Mesenteric fat pad (tissue), 1 donor: ENCODE data around the gene SLC26A6. TPM values are rescaled to one million over a fixed set of nuclear protein-coding genes. Genes with fewer than 3 reads are reported as not detected.

ENCODE experiments used
- DNase-seq: peaks from one replicate; pipeline ENCODE4 v3.0.0-alpha.2; 2020; ENCODE audit warnings: low spot score
- total RNA-seq: library from RNA; stranded (reverse); fragmentation: NEBNext Ultra II Directional; extraction: Animal tissue kit (Norgen Biotek cat#: 25700); gene quantifications from one replicate; pipeline ENCODE4 v1.2.1, GENCODE V29; 2021
- donor health status: DM: yes; HTN: yes; CAD: no.

The SLC26A6 gene
- total RNA-seq, 1 donor from 2014 or later, result 11.5 TPM

DNA sequence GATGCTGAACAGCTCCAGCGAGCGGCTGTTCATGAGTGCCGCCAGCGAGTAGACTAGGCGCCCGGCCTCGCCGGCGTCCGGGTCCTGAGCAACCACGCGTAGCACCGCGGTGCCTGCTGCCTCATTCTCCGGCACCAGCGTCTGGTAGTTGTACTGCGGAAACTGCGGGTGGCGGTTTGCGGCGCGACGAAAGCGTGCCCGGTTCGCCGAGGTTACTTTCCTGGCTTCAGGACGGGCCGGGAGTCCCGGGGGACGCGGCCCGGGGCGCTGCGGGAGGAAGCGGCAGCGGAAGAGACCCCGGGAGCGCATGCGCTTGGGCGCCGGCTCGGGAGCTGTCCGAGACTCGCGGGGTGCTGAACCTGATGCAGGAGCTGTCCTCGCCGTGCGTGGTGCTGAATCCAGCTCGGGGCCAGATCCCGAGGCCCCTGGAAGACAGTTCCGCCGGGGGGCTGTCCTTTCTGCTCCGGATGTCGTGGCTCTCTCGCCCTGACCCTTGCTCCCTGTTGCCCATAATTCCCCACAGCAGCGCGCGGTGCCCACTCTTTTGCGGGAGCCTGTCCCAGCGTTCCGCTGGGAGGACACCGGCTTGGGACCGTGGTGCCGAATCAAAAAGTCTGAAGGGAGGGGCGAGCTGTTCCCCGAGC lies 26.4 kb upstream of the SLC26A6 start:
- no peak for DNase-seq

DNA sequence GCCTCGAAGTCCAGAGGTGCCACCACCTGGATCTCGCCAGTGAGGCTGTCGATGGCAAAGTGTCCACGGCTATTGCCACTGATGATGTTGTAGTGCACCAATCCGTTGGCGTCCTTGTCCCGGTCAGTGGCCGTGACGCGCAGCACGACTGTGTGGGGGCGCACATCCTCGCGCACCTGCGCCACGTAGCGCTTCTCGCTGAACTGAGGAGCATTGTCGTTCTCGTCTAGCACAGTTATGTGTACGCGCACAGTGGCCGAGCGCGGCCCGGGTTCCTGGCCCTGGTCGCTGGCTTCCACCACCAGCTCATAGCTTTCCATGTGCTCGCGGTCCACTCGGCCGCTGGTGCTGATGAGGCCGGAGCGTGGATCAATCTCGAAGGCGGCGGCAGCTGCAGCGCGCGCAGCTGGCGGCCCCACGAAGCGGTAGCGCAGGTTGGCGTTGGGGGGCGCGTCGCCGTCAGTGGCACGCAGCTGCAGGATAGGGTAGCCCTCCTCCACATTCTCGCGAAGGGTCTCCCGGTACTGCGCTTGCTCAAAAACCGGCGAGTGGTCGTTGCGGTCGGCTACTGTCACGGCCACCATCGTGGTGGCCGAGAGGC lies 25.6 kb upstream of the SLC26A6 start:
- no peak for DNase-seq

DNA sequence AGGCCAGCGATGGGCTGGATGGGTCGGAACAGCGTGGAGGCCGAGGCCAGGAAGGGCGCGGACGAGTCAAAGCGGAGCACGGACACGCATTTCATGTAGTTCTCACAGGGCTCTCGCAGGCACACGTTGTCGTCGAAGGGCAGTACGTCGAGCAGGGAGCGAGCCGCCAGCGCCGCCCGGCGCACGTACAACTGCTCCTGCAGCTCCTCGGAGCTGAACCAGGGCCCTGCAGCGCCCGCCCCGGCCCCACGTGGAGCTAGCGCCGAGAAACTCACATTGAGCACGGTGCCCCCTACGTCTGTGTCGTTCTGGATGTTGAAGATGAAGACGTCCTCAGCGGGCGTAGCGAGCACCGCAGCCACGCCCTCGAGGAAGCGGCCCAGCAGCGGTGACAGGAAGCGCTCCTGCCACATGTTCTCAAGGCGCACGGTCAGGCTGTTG lies 21.6 kb upstream of the SLC26A6 start:
- no peak for DNase-seq

DNA sequence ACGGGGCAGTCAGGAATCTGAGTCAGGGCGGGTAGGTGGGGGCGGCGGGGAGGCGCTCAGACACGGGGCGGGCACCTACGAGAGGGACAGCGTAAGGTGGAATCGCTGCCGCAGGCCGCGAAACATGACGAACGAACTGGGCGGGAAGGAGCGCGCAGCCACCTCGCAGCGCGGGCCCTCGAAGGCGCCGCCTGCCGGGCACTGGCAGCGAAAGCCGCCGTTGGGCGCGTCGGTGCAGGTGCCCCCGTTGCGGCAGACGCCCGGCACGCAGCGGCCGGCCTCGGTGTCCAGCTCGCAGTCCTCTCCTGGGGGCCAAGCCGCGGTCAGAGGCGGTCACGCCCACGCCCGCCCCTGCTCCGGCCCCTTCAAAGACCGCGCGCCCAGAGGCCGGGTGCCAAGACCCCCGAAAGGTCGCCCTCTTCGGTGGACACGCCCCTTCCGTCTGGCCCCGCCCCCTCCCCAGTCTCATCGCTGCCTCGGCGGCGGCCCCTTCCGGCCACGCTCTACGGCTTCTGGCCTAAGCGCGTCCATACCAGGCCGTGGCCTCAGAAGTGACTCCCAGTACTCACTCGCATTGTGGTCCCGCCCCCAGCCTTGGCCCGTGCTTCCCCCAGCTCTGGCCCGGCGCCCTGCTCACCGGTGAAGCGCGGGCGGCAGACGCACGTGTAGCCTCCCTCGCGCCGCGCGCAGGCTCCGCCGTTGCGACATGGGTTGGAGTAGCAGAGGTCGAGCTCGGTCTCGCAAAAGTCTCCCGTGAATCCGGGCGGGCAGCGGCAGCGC lies 21.0 kb upstream of the SLC26A6 start:
- peak; percentile 94 for DNase-seq

DNA sequence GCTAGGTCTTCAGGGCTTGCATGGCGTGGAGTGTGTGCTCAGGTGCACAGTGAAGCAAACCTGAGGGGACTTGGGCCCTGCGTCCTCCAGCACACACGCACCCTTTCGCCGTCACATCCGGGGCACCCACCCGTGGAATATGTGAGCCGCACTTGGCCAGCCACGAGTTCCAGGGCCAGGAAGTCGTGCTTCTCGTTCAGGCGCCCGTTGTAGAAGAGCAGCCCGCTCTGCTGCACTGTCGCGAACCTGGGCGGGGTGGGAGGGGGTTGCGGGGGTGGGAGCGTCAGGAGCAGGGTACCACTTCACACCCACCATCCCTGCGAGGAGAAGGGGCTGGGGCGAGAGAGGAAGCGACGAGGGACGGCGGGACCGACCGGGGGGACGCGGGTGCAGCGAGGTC lies 20.3 kb upstream of the SLC26A6 start:
- no peak for DNase-seq

DNA sequence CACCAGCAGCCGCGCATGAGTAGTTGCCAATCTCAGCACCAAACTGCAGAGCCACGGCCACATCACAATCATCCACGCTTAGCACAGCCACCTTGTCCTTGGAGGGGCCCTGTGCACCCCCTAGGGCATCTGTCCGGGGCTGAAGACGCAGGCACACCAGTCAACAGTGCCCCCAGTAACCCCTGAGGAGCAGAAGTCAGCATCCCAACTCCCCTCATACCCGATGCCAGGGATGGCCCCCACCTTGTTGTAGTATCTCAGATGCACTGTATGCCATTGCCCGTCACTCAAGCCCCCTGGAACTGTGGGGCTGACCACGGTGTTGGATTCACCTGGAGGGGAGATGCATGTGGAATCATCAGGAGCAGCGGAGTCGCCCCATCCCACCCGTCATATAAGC lies 19.8 kb upstream of the SLC26A6 start:
- DNase-seq, result no peak

DNA sequence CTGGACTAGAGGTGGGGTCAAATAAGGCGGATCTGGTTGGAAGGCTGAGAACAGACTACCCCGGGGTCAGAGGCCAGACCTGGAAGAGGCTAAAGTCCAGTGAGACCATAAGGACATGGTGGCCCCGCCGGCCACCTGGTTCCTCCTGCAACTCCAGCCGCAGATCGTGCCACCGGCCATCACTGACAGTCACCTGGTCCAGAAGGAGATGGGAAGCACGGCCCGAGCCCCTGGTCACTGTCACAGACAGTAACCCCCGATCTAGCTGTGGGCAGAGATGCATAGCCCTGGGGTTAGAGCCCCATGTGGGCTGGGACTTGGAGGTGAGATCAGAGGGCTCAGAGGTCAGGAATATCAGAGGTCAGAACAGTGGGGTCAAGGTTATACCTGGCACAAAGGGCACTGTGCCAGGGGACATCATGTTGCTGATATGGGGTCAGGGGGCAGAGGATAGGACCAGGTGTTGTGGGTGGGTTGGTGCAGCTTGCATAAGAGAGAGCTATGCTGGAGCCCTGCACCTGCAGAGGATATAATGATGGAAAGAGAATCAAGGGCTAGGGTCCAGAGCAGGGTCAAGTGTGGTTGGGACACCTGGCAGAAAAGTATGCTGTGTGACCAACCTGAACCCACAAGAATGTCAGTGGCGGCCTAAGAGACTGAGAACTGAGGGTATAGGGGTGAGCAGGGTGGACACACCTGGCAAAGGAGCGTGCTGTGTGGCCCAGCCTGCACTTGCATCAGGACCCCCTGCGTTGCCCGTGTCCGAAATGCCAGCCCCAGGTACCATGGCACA lies 17.9 kb upstream of the SLC26A6 start:
- DNase-seq, result no peak

DNA sequence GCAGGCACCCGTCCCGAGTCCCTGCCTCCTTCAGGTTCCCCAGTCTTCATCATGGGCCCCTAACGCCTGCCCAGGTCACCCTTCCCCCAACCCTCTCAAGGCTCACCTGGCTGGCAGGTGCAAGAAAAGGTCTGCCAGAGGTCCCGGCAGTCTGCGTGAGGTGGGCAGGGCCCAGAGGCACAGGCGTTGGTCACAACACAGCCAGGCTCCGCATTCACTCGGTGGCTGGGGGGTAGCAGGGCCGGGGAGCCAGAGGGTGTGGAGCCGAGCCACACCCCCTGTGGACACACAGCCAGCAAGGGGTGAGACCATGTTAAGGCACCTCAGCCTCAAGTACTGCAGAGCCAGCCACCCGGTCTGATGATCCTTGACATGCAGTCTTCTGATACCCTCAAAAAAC lies 16.5 kb upstream of the SLC26A6 start:
- DNase-seq, result no peak

DNA sequence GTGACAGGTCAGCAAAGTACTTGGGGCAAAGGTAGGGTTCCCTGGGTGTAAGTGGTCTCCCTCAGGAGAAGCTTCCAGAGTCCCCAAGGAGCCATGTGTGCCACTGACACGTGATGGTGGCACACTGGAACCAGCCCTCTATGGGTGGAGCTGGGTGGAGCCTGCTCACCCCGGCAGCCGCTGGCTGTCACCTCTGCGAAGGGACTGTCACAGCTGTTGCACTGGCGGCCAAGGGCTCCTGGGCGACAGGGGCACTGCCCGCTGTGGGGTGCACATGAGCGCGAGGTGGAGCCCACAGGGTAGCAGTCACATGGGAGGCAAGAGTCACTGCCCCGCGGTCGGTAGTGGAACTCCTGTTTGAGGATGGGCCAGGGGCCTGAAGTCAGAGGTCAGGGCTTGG lies 15.5 kb upstream of the SLC26A6 start:
- DNase-seq, result no peak

DNA sequence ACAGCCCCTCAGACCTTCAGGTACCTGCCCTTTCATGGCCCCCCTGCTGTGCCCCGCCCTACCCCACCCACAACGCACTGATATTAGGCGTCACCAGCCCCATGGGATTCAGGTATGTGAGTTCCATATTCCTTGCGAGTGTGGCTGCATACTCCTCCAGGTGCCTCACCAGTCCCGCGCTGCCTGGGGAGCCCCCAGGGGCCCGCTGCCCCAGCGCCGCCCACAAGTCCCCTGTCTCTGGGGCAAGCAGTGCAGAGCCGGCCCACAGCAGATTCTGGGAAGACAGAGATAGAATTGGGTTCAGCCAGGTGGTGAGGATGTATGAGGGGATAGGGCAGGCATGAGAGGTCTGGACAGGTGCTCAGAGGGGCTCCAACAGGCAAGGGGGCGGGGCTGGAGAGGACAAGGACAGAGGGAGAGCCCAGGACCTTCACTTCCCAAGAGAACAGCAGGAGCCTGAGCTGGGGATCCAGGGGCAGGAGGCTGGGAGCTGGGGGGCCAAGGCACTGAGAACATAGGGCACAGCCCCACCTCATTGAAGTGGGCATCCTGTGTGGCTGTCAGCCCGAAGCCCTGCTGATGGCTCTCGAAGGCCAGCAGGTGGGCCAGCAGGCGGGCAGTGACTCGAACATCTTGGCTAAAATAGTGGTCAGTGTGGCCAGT lies 13.1 kb upstream of the SLC26A6 start:
- no peak for DNase-seq

DNA sequence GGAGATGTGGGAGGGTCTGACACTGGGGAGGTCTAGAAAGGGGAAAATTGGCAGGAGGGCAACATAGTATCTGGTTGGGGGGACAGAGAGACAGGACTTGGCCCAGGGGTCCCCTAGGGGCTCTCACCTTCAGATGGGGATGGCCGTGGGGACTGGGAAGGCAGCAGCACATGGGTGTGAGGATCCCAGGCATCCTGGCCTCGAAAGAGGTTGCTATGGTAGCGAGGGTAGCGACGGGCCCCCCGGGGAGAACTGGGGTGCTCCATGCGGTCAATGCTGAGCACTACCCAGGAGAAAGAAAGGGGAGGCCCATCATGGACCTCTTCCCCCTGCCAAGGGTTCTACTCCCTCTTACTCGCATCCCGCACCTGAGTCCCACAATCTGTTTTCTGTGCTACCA lies 12.5 kb upstream of the SLC26A6 start:
- no peak for DNase-seq

DNA sequence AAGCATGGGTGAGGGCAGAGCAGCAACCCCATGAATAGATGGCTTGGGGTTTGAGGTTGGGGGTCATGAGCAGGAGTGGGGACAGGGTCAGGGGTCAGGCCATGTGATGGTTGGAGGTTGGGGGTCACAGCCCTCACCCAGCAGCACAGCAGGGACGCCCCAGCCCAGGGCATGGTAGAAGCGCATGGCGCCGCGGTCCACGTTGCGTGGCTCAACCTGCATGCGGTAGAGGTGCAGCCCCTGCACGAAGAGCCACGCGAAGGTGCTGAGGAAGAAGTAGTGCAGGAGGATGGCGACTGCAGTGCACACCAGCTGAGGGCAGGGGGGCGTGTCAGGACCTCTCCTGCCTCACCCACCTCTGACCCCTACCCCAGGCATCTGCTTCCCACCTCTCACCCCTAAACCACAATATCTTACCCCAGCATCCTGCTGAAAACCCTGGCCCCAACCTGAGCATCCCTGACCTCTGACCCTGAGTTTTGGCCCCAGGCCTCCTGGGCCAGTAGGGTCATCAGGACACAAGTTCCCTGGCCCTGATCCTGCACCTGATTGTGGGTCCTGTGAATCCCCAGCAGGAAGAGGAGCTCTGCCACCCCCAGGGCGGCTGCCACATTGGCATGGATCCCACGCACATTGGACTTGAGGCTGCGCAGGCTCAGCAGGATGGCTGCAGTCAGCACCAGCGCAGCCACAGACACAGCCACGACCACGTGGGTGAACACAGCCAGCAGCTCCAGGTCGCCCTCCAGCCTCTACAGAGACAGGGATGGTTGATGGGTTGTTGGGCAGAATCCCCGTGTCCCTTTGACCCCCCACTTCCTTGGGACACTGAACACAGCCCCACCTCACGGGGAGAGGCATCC lies 9.9 kb upstream of the SLC26A6 start:
- no peak for DNase-seq

DNA sequence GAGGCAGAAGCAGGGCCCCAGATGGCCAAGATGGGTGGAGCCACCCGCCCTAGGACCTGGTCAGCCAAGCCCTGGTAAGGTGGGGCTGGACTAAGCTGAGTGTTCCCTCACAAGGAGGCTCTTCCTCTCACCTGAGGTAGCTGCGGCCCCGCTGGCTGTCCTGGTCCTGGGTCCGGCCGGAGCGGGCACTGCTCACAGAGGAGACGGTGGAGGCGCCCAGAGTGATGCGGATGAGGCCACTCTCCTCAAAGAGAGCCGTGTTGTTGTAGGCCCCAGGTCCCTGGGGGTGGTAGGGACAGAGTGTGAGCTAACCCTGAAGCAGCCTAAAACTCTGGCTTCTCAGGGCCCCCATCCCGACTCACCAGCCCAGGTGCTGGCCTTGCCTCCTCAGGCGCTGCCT lies 7.3 kb upstream of the SLC26A6 start:
- DNase-seq, result no peak

DNA sequence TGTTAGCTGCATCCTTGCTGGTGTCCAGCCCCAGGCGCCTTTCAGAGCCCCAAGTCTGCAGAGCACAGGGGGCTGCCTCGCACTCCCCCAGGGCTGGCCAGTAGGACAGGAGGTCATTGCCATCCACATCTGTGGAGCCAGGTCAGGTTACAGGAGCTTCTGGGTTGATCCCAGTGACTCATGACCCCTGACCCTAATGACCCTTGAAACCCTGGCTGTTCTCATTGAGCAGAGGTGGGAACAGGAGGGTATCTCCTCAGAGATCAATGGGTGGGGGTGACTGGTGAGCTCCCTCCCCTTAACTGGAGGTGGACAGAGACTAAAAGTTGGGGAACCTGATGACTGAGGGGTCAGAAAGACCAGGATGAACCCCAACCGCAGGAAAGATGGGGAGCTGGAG lies 6.1 kb upstream of the SLC26A6 start:
- no peak for DNase-seq

DNA sequence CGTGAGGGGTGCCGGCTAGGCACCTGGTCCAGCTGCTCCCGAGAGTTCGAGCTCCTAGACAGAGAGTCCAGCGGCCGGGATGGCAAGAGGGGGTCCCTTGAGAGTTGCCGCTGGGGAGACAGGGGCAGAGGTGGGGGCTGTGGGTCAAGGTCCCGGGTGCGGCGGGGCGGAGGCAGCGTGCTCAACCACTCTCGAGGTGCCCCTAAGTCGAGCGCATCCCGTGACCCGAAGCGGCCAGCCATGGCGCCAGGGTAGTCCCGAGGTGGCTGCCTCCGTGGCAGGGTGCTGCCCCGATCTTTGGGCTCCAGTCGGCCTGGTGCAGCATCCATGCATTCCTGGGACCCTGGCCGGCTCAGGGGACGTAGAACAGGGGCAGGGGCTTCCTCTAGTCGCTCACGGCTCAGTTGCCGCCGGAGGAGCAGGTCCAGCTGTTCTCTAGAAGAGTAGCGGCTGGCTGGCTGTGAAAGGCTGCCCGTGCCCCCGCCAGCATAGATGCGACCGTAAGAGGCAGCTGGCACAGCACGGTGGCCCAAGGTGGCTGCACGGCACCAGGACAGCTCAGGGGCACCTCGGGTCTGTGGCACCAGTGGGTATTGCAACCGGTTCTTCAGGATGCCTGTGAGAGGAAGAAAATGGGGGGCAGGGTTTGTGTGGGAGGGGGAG lies 4.8 kb upstream of the SLC26A6 start:
- DNase-seq, result no peak

DNA sequence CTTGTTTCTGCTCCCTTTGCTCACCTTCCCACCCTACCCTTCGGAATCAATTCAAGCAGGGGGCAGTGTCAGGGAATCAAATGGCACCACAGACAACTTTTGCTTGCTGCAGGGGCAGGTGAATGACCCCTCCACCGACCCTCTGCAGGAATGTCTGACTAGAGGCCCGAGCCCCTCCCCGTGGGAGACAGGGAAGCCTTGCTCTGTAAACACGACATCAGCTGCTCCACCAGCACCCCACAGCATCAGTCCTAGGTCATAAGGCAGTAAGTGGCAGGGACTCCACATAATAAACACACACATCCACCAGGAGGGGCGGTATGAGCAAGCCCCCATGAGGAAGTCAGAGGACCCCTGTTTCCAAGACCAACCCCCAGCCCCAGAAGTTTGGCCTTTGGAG lies 2.0 kb upstream of the SLC26A6 start:
- no peak for DNase-seq

DNA sequence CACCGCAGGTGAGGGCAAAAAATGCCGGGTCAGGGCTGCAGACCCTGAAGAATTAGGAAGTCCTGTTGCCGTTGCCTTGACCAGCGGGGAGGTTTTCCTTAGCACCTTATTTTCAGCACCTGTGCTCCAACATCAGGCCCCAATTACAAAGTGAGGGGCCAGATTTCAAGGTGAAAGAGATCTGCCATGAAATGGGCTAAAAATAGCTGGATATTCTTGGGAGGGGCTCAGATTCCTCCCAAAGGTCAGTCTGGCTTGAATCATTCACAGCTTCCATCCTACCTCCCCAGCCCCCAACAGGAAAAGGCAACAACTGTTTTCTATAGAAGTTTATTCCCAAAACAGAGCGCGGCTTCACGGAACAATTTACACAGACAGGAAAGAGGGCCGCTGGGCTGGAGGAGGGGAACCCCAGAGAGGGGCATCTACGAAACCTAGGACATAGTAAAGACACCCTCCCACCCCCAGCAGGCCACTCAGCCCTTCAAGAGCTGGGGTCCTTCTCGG lies 941 bp upstream of the SLC26A6 start:
- no peak for DNase-seq

DNA sequence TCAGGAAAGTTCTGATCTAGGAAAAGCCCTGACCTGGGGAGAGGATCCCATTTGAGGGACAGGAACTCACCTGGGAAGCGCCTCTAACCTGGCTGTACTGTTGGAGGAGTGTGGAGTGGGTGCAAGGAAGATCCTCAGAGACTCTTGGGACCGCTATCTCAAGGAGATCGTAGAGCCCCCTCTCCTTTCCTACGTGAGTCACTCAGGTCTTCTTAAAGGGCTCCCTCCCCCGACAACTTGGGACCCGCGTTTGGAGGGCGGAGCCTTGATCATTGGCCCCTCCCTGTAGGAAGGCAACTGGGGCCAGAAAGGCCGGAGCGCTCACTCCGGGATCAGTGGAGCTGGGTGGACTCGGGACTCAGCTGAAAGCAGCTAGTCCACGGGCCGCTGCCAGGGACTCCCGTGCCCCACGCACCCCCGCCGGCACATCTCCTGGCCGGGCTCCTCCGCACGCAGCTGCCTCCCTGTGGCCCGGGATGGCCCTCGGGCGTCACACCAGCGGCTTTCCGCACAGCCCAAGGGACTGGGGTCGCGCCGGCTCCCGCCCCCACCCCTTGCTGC lies 520 bp downstream of the SLC26A6 start:
- DNase-seq, result no peak

DNA sequence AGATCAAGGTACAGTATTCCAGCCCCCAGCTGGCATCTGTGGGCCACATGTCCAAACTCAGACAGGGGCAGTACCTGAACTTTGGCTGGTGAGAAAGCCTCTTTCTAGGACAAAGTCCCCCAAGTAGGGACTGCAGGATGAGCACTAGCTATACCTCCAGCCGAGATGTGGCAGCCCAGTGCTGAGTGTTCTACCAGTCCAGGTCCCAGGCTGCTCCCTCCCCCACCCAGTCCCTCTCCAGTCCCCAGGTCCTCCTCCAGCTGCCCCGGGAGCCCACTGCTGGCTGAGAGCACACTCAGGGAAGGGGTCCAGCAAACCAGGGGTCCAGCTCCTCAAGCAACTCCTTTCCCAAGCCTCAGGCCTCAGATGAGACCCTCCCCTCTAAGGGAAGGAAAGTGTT lies 1.5 kb downstream of the SLC26A6 start:
- DNase-seq, result no peak
